Measurements from ENCODE around the gene BRMS1.
A peak's percentile ranks its signal among the peaks of the same experiment; 100 is the strongest.
"Not testable (repeated sequence)": the region's sequence is repeated elsewhere in the genome, so short reads cannot be mapped to it uniquely, and the experiment has no call there.

The BRMS1 gene

DNA sequence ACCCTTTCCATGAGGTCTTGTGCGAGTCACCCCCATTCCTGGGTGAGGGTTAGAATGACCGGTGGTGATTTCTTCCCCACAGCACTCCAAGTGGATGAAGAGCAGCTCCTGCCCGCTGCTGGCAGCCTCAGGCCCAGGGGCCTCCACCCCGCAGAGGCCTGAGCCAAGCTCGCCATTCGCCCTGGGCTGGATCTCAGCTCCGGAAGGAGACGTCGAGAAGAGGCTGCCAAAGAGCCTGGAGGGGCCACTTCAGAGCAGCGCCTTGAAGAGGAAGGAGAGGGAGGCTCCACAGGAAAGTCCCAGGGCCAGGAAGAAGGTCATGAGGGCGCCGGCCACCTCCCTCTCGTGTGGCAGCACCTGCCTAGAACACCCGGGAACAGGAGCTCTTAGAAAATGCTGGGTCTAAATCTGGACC lies 18.3 kb upstream of the BRMS1 start:
- DNase-seq (ENCODE audit: low read depth) = no peak

- no peak for DNase-seq (ENCODE audit: low read depth)
Measured at GRCh38 chr11:66362481-66363147, 17.7 kb upstream of the BRMS1 start.

DNA sequence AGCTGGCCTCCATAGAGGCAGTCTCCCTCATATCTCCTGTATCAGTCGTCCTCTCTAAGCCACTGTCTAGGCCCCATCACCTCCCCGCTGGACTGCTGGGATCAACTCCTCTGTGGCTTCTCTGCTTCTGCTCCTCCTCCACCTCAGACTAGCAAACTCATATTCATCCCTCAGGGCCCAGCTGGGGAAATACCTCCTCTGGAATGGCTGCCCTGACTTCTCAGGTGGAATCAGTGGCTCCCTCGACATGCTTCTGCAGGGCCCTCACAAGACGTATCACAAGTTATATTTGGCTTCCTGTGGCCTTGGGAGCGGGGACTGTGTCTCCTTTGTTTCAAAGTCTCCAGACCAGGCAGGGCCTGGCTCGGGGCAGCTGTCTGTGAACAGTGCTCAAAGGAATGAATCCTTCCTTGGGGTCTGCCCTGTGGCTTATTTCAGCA lies 16.6 kb upstream of the BRMS1 start:
- DNase-seq (ENCODE audit: low read depth) = no peak

GRCh38 chr11:66360406-66361073 lies 15.6 kb upstream of the BRMS1 start:
- no peak for DNase-seq (ENCODE audit: low read depth)

- DNase-seq (ENCODE audit: low read depth) = no peak
Measured at GRCh38 chr11:66359662-66360087, 14.8 kb upstream of the BRMS1 start.

GRCh38 chr11:66350560-66351235 lies 5.8 kb upstream of the BRMS1 start:
- not testable (repeated sequence) for DNase-seq (ENCODE audit: low read depth)

- DNase-seq (ENCODE audit: low read depth) = no peak
Measured at GRCh38 chr11:66349084-66349386, 4.1 kb upstream of the BRMS1 start.

DNA sequence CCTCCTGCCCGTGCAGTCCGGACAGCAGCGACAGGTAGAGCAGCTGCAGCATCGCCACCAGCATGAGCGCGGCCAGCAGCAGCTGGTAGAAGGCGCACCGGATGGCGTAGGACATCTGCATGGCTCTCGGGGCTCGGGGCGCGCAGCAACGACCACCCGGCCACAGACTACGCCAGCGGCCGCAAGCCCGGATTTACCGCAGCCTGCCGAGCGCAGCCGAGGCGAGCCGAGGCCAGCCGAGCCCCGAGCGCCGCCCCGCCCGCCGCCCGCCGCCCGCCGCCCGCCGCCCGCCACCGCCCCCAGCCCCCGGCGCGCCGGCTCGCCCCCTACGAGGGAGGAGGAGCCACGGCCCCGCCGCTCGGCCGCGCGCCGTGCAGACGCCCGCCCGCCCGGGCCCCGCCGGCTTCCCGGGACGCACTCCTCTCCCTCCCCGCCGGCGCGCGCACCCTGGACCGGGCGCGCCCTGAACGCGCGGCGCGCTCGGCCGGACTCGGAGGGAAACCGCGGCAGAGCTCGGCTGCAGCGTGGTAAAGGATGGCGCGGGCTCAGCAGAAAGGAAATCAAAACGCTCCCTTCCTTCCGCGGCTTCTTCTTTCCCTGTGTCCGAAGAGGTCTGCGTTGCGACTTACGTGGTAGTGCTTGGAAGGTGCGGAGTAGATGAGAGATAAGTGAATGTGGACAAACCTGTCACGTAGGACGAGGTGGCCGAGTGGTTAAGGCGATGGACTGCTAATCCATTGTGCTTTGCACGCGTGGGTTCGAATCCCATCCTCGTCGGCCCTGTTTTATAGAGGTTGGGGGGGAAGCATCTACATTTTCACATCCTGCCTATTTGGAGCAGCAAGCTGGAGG lies 2.7 kb upstream of the BRMS1 start, which contains the start of gene B4GAT1:
Gene B4GAT1 (minus strand): TSS at position 205 of the 852 bp plus-strand sequence. CDS start 84 bp downstream, at position 121.
- peak; percentile 62 for DNase-seq (ENCODE audit: low read depth)

- DNase-seq (ENCODE audit: low read depth) = no peak
Measured at GRCh38 chr11:66346476-66347424, 1.8 kb upstream of the BRMS1 start.

DNA sequence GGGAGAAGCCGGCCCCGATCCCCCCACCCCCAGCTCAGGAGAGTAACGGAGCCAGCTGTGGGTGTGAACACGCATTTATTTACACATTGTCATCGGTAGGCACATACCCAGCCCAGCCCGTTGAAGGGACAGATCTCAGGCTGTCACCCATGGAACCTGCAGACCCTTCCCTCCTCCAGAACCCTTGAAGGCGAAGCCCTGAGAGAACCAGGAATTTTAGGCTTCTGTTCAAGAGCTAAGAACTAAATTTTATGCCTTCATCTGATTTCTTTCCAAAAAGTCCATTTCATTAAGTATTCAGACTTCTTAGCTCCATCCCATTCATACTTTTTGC lies 379 bp upstream of the BRMS1 start:
- DNase-seq (ENCODE audit: low read depth) = no peak

- no peak for DNase-seq (ENCODE audit: low read depth)
Measured at GRCh38 chr11:66343176-66343575, 1.7 kb downstream of the BRMS1 start.

DNA sequence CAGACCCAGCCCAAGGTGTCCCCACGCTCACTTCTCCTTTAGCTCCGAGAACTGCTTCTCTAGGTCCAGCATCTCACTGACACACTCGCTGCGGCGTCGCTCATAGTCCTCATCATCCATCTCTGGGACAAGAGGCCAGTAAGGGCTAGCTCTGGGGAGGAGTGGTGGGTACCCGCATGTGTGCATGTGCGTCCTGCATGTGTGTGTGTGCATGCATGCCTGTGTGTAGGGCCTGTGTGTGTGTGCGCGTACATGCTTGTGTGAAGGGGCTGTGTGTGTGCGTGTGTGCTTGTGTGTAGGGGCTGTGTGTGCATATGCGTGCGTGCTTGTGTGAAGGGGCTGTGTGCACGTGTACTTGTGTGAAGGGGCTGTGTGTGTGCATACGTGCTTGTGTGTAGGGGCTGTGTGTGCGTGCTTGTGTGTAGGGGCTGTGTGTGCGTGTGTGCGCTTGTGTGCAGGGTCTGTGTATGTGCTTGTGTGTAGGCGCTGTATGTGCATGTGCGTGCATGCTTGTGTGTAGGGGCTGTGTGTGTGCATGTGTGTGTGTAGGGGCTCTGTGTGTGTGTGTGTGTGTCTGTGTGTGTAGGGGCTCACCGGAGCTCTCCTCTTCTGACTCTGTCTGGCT lies 3.3 kb downstream of the BRMS1 start:
- no peak for DNase-seq (ENCODE audit: low read depth)

GRCh38 chr11:66340596-66341501 lies 4.1 kb downstream of the BRMS1 start:
- no peak for DNase-seq (ENCODE audit: low read depth)

- DNase-seq (ENCODE audit: low read depth) = no peak
Measured at GRCh38 chr11:66339686-66340483, 5.0 kb downstream of the BRMS1 start.

DNA sequence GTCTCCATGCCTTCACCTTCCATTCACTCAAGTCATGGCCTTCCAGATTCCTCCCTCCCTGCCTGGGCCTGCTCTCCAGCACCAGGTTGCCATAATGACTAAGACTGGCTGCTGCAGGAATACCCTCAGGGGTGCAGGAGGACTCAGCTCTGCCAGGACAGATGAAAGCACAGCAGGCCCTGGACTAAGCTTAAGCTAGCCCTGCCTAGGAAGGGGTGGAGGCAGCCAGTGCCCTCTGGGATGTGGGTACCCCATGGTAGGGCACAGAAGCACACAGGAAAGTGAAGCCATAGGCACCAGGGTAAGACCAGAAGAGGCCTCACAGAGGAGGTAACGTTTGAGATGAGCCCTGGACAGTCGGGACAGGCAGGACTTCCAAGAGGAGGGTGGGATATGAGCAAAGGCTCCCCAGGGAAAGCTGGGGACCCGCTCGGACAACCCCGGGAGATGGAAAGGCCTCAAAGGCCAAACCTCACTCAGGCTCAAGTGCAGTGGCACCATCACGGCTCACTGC lies 5.7 kb downstream of the BRMS1 start:
- DNase-seq (ENCODE audit: low read depth) = no peak

DNA sequence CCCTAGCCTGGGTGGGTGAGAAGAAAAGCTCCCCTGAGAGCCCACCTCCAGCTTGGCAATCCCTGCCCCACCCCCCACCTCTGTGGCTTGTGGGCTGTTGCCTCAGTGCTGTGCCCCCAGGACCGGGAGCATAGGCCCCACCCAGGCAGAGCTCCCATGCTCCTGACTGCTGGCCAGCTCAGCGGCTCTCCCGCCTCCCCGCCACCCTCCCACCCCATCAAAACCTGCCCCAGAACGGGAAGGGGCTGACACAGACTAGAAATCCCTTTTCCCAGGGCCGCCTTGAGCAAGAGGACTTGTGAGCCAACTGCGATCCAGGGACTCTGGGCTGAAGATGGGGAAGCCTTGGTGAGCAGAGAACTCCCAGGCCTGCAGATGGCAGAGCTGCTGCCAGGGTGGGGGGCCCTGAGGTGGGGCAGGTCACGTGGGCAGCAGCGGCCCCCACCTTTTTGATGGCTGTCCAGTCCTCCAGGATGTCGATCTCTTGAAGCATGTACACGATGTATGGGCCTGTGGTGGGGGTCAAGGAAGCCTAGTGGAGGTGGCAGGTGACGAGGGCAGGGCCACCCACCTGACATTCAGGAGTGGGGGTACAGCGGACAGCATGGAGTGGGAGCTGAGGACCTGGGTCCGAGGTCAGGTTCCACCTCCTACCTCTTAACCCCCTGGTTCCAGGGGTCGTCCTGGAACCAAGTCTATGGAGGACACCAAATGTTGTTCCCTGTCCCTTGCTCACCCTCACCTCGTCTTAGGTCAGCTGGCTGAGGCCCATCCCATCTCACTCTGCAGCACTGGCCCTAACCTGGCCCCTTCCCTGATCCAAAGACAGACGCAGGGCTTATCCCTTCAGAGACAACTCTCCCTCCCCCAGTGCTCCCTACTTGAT lies 6.4 kb downstream of the BRMS1 start:
- no peak for DNase-seq (ENCODE audit: low read depth)

- no peak for DNase-seq (ENCODE audit: low read depth)
Measured at GRCh38 chr11:66337103-66337899, 7.6 kb downstream of the BRMS1 start.
